HCT116 (cell line): ENCODE data around the gene RGS6. TPM values are rescaled to one million over a fixed set of nuclear protein-coding genes. Genes with fewer than 3 reads are reported as not detected.

ENCODE experiments used
- ATAC-seq: fragments of 200-7000 bp; cut with Tn5 transposase; 2 replicates; pipeline ENCODE4 v1.9.1; 2020; ENCODE audit warnings: mild to moderate bottlenecking, moderate library complexity
- BruUV-seq: library from RNA; stranded (reverse); fragments of 400-500 nt; replicated peaks from 2 replicates; lab custom pipeline; 2021; lab: Mats Ljungman, UMichigan
- CTCF ChIA-PET: fragments of 300-600 bp; sonication (Branson Sonifier 250); formaldehyde crosslinking; loops from one replicate; lab custom pipeline; 2021; ENCODE audit warnings: antibody characterized with exemption; lab: Charles Lee
- POLR2A ChIA-PET: fragments of 300-600, 350-600 bp; sonication (Branson Sonifier 250); formaldehyde crosslinking; loops from one replicate; lab custom pipeline; 2021; ENCODE audit warnings: antibody characterized with exemption; lab: Charles Lee
- RAD21 ChIA-PET, 2 experiments: fragments of 300-600 bp; sonication (Branson Sonifier 250); formaldehyde crosslinking; loops; one replicate each; lab custom pipeline; 2023; ENCODE audit warnings: low total read pairs in 2 of 2; ENCODE audit not compliant: uncharacterized antibody in 2 of 2, unreplicated experiment in 2 of 2, low non-redundant PET in 1 of 2; lab: Charles Lee
- DNase-seq: peaks from one replicate; pipeline ENCODE4 v3.0.0-alpha.2; 2010; ENCODE audit warnings: low read depth, low spot score
- H2AFZ ChIP-seq: fragments of 200-600 bp; shearing (Covaris generic), sonication (generic); 2 replicates; pipeline ENCODE4 v1.6.1; 2017; ENCODE audit warnings: low read depth, mixed run types, mixed read lengths, antibody characterized with exemption, low read length; ENCODE audit not compliant: poor library complexity, severe bottlenecking
- H3K27ac ChIP-seq: 2 replicates; pipeline ENCODE4 v1.5.1; 2012; ENCODE audit warnings: low read depth, low read length
- H3K27me3 ChIP-seq: fragments of 200-600 bp; sonication (generic); 2 replicates; pipeline ENCODE4 v1.6.1; 2016; ENCODE audit warnings: mixed run types, low read length, mixed read lengths; ENCODE audit not compliant: insufficient read depth
- H3K36me3 ChIP-seq, 2 experiments: fragments of 200-500 bp in 1 of 2; fragments of 200-600 bp in 1 of 2; sonication (Bioruptor generic) in 1 of 2; sonication (generic) in 1 of 2; 2 replicates each; pipeline versions ENCODE4 v1.5.1 to v1.6.1; 2014 to 2016; ENCODE audit warnings: low read length in 2 of 2, inconsistent platforms in 1 of 2, mixed read lengths in 1 of 2, mixed run types in 1 of 2; ENCODE audit not compliant: insufficient read depth in 2 of 2, control insufficient read depth in 1 of 2
- H3K4me1 ChIP-seq, 2 experiments: fragments of 200-600 bp in 1 of 2; sonication (generic) in 1 of 2; 2 replicates each; pipeline versions ENCODE4 v1.5.1 to v1.6.1; 2012 to 2017; ENCODE audit warnings: low read length in 2 of 2, inconsistent platforms in 1 of 2, mild to moderate bottlenecking in 1 of 2, mixed read lengths in 1 of 2, mixed run types in 1 of 2, moderate library complexity in 1 of 2; ENCODE audit not compliant: insufficient read depth in 2 of 2, control insufficient read depth in 1 of 2
- H3K4me2 ChIP-seq: fragments of 200-600 bp; sonication (generic); 2 replicates; pipeline ENCODE4 v1.6.1; 2017; ENCODE audit warnings: mixed run types, low read length, mixed read lengths
- H3K4me3 ChIP-seq, 2 experiments: fragments of 200-600 bp in 1 of 2; sonication (generic) in 1 of 2; replicated peaks in 1 of 2; 2 replicates each; pipeline ENCODE4 v1.5.1; 2011 to 2016; ENCODE audit warnings: low read length in 2 of 2, control low read depth in 1 of 2, low read depth in 1 of 2, mild to moderate bottlenecking in 1 of 2, mixed read lengths in 1 of 2, mixed run types in 1 of 2
- H3K79me2 ChIP-seq: fragments of 200-600 bp; sonication (generic); 2 replicates; pipeline ENCODE4 v1.6.1; 2017; ENCODE audit warnings: mild to moderate bottlenecking, mixed run types, low read length, moderate library complexity, mixed read lengths; ENCODE audit not compliant: insufficient read depth
- H3K9ac ChIP-seq: fragments of 200-600 bp; sonication (generic); 2 replicates; pipeline ENCODE4 v1.6.1; 2016; ENCODE audit warnings: low read length, mixed read lengths
- H3K9me2 ChIP-seq: fragments of 200-600 bp; sonication (generic), shearing (Covaris generic); 2 replicates; pipeline ENCODE4 v1.6.1; 2017; ENCODE audit warnings: mixed run types, mild to moderate bottlenecking, moderate library complexity; ENCODE audit not compliant: insufficient read depth
- H3K9me3 ChIP-seq, 2 experiments: fragments of 200-500 bp in 1 of 2; fragments of 200-600 bp in 1 of 2; sonication (Bioruptor generic) in 1 of 2; sonication (generic) in 1 of 2; 2 replicates each; pipeline ENCODE4 v1.6.1; 2014 to 2017; ENCODE audit warnings: low read length in 2 of 2, mixed read lengths in 2 of 2, inconsistent platforms in 1 of 2, low read depth in 1 of 2, mild to moderate bottlenecking in 1 of 2, mixed run types in 1 of 2, moderate library complexity in 1 of 2; ENCODE audit not compliant: control insufficient read depth in 1 of 2, insufficient read depth in 1 of 2
- H4K20me1 ChIP-seq: fragments of 200-600 bp; sonication (generic), shearing (Covaris generic); 2 replicates; pipeline ENCODE4 v1.6.1; 2017; ENCODE audit warnings: mixed run types, mild to moderate bottlenecking, moderate library complexity; ENCODE audit not compliant: insufficient read depth
- CEBPB ChIP-seq: IDR thresholded peaks from 2 replicates; pipeline ENCODE4 v1.6.1; 2012; ENCODE audit warnings: low read depth
- EGR1 ChIP-seq: IDR thresholded peaks from 2 replicates; pipeline ENCODE4 v1.6.1; 2012; ENCODE audit warnings: low read depth
- ELF1 ChIP-seq: IDR thresholded peaks from 2 replicates; pipeline ENCODE4 v1.6.1; 2012; ENCODE audit warnings: low read depth, borderline replicate concordance
- JUND ChIP-seq: IDR thresholded peaks from 2 replicates; pipeline ENCODE4 v1.6.1; 2012
- RAD21 ChIP-seq: IDR thresholded peaks from 2 replicates; pipeline ENCODE4 v1.6.1; 2012; ENCODE audit warnings: low read depth, mild to moderate bottlenecking
- SIN3A ChIP-seq: IDR thresholded peaks from 2 replicates; pipeline ENCODE4 v1.6.1; 2012; ENCODE audit warnings: low read depth
- TCF7L2 ChIP-seq: IDR thresholded peaks from 2 replicates; pipeline ENCODE4 v1.7.0; 2011; ENCODE audit warnings: borderline replicate concordance, inconsistent platforms; ENCODE audit not compliant: insufficient read depth, insufficient read length; ENCODE audit errors: extremely low read depth
- ZNF274 ChIP-seq: fragments of 200-500 bp; sonication (Bioruptor generic); IDR thresholded peaks from 2 replicates; pipeline ENCODE4 v1.6.1; 2014; ENCODE audit warnings: mild to moderate bottlenecking, low read depth, low read length, inconsistent platforms
- intact Hi-C: fragments of 100-400 bp; cut with micrococcal nuclease; formaldehyde crosslinking; loops from 2 replicates; pipeline ENCODE4 v1.10.0; 2022
- total RNA-seq: library from RNA; stranded (reverse); gene quantifications from one replicate; pipeline ENCODE4 v1.2.1, GENCODE V29; 2021; ENCODE audit not compliant: unreplicated experiment
- TF ChIP-seq, protein P1 (sequence below), 3 experiments: fragments of 200-600 bp in 1 of 3; sonication (generic) in 1 of 3; IDR thresholded peaks in 2 of 3; conservative IDR thresholded peaks in 1 of 3; 2 replicates each; pipeline ENCODE4 v1.5.1; 2012 to 2017; ENCODE audit warnings: low read depth in 2 of 3, low read length in 2 of 3, antibody characterized with exemption in 1 of 3, borderline replicate concordance in 1 of 3, control low read depth in 1 of 3, mild to moderate bottlenecking in 1 of 3, mixed read lengths in 1 of 3, mixed run types in 1 of 3, moderate library complexity in 1 of 3; ENCODE audit not compliant: insufficient read depth in 1 of 3

The RGS6 gene
- total RNA-seq, 1 experiment from 2014 or later, result 4.7 TPM

DNA sequence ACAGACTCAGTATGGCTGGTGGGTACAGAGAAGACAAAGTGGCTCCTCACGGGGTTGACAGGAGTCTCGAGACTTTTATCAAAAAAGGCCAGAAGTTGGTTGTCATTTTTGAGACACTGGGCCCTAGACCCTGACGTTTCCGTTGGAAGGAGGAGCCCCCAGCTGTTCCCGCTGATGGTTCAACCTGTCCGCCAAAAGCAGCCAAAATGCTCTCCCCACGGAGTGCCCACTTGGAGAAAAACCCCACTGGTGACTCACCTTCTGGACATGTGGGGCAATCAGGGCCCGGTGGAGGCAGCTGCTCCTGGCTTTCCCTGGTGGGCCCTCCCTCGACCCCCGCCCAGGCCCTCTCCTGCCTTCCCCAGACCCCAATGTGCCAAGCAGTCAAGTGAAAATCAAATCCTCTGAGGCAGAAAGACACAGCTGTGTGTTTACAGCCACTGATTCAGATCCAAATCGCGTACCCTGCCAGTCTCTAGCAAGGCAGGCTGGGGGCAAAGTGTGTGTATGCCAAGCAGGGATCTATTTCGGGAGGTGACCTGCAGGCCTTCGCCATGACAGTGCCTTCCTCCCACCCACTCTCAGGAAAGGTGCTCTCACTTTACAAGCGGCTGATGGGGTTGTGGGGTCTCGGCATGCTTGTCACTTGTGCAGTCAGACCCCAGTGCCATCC lies 614.3 kb downstream of the RGS6 start:
- no peak for TF ChIP-seq ELF1
- no peak for TF ChIP-seq EGR1
- no peak for TF ChIP-seq RAD21
- TF ChIP-seq JUND, result no peak
- TF ChIP-seq CEBPB, result no peak
- no peak for TF ChIP-seq SIN3A
- no peak for TF ChIP-seq ZNF274
- TF ChIP-seq, protein P1, sequence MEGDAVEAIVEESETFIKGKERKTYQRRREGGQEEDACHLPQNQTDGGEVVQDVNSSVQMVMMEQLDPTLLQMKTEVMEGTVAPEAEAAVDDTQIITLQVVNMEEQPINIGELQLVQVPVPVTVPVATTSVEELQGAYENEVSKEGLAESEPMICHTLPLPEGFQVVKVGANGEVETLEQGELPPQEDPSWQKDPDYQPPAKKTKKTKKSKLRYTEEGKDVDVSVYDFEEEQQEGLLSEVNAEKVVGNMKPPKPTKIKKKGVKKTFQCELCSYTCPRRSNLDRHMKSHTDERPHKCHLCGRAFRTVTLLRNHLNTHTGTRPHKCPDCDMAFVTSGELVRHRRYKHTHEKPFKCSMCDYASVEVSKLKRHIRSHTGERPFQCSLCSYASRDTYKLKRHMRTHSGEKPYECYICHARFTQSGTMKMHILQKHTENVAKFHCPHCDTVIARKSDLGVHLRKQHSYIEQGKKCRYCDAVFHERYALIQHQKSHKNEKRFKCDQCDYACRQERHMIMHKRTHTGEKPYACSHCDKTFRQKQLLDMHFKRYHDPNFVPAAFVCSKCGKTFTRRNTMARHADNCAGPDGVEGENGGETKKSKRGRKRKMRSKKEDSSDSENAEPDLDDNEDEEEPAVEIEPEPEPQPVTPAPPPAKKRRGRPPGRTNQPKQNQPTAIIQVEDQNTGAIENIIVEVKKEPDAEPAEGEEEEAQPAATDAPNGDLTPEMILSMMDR (IDR thresholded peaks at IDR 0.05 in 2 of 3, conservative IDR thresholded peaks at IDR 0.05 in 1 of 3; ENCODE audit: borderline replicate concordance in 1 of 3, insufficient read depth in 1 of 3, low read depth in 2 of 3, low read length in 2 of 3), result no peak
- no peak for TF ChIP-seq TCF7L2
- TF ChIP-seq, all 23 proteins: peak for 0
- Histone ChIP-seq H3K27ac (no peak overlapping the region), H3K9ac (no peak overlapping the region), H3K4me3 (no peak overlapping the region), H3K4me2 (no peak overlapping the region), H2AFZ (no peak overlapping the region), H3K27me3 (peaks cover 3% of the 10 kb centered on the region; the same call in 1 of the 2 replicates), H4K20me1 (no peaks in the 10 kb centered on the region), H3K9me3 (no peaks in the 10 kb centered on the region), H3K4me1 (peaks cover 0 to 8% of the 10 kb centered on the region in 2 experiments; a peak in 1 of 4 replicates), H3K9me2 (no peaks in the 10 kb centered on the region), H3K36me3 (no peaks in the 10 kb centered on the region), H3K79me2 (no peaks in the 10 kb centered on the region)
- intact Hi-C loops, result no loop called here
- ChIA-PET RAD21 (no interaction called here), CTCF (no interaction called here), POLR2A (no interaction called here)
- no peak for DNase-seq
- no TSS peak for BruUV-seq
- ATAC-seq, result no peak
